Stimulated activated CD8-positive, alpha-beta memory T cell treated with anti-CD3 and anti-CD28 coated beads, Interleukin-12 subunit alpha, Interleukin-12 subunit beta, amount 100 ng/mL, for 24 hours (primary cell): Measurements from ENCODE around the gene KRTAP12-1.

Experiments used
- DNase-seq: peaks from one replicate; pipeline ENCODE4 v3.0.0-alpha.2; 2020; ENCODE audit errors: extremely low read depth

Gene KRTAP12-1

GRCh38 chr21:44681861-44682579 lies at the start of gene KRTAP12-1:
TSS of gene KRTAP12-1 (minus strand) at chr21:44682163. CDS start at chr21:44682123, 40 bp downstream.
- no peak for DNase-seq

GRCh38 chr21:44730951-44731579 lies 49.1 kb upstream of the KRTAP12-1 start:
- no peak for DNase-seq

GRCh38 chr21:44730028-44730395 lies 48.0 kb upstream of the KRTAP12-1 start:
- no peak for DNase-seq

- DNase-seq: no peak
These were observed 47.5 kb upstream of the KRTAP12-1 start for GRCh38 chr21:44729336-44730027.

- no peak for DNase-seq
These were observed 46.8 kb upstream of the KRTAP12-1 start for GRCh38 chr21:44728716-44729115.

- no peak for DNase-seq
These were observed 45.8 kb upstream of the KRTAP12-1 start for GRCh38 chr21:44727757-44728156.

GRCh38 chr21:44727321-44727720 lies 45.4 kb upstream of the KRTAP12-1 start:
- no peak for DNase-seq

GRCh38 chr21:44726826-44727225 lies 44.9 kb upstream of the KRTAP12-1 start:
- no peak for DNase-seq

GRCh38 chr21:44724926-44725325 lies 43.0 kb upstream of the KRTAP12-1 start:
- DNase-seq: no peak

GRCh38 chr21:44724196-44724595 lies 42.2 kb upstream of the KRTAP12-1 start:
- no peak for DNase-seq

- DNase-seq: no peak
These were observed 41.5 kb upstream of the KRTAP12-1 start for GRCh38 chr21:44723177-44724131.

- DNase-seq: no peak
These were observed 40.8 kb upstream of the KRTAP12-1 start for GRCh38 chr21:44722731-44723130.

- no peak for DNase-seq
These were observed 38.2 kb upstream of the KRTAP12-1 start for GRCh38 chr21:44720170-44720569.

GRCh38 chr21:44718571-44718970 lies 36.6 kb upstream of the KRTAP12-1 start:
- no peak for DNase-seq

GRCh38 chr21:44718093-44718492 lies 36.1 kb upstream of the KRTAP12-1 start:
- no peak for DNase-seq

GRCh38 chr21:44716984-44717383 lies 35.0 kb upstream of the KRTAP12-1 start:
- no peak for DNase-seq

- DNase-seq: no peak
These were observed 32.9 kb upstream of the KRTAP12-1 start for GRCh38 chr21:44714905-44715304.

- no peak for DNase-seq
These were observed 31.9 kb upstream of the KRTAP12-1 start for GRCh38 chr21:44713846-44714245.

GRCh38 chr21:44713130-44713529 lies 31.2 kb upstream of the KRTAP12-1 start:
- DNase-seq: no peak

GRCh38 chr21:44712203-44713028 lies 30.5 kb upstream of the KRTAP12-1 start:
- DNase-seq: no peak
